Measurements from ENCODE around the gene TTL.
"Not testable (repeated sequence)": the region's sequence is repeated elsewhere in the genome, so short reads cannot be mapped to it uniquely, and the experiment has no call there.

The TTL gene

GRCh38 chr2:112481528-112482233, at the start of gene TTL:
Gene TTL, plus strand, starts transcription at chr2:112482156. Its CDS starts 189 bp downstream, at chr2:112482345.
- peak; percentile 37 for DNase-seq

DNA sequence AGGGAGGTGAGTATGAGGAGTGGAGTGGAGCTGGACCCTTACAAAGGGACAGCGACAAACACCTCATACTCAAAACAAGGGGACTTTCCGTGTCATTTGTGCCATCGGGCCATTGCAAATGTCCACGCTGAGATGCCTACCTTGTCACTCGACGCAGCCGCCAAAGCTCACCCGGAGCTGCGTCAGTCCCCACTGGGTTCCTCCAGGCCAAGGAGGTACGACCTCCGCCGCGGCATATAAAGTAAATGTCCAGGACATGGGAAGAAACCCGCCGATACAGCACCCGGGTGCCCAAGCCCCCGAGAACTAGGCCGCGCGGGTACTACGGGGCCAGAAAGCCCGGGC, 49.6 kb upstream of the TTL start:
- not testable (repeated sequence) for DNase-seq

DNA sequence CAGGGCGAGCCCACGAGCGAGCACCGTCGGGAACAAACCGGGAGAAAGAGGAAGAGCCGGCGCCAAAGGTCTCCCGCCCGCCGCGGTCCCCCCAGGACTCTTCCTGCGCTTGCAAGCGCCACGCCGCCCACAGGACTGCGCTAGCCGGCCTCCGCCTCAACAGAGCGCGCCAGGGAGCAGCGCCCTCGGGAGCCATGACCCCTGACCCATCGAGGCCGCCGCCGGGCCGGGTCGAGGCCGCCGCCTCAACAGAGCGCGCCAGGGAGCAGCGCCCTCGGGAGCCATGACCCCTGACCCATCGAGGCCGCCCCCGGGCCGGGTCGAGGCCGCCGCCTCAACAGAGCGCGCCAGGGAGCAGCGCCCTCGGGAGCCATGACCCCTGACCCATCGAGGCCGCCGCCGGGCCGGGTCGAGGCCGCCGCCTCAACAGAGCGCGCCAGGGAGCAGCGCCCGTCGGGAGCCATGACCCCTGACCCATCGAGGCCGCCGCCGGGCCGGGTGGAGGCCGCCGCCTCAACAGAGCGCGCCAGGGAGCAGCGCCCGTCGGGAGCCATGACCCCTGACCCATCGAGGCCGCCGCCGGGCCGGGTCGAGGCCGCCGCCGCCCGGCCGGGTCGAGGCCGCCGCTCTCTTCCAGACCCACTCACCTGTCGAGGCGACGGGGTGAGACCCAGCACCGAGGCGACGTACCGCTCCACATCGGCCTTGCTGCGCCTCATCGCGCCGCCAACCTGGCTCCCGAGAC, 49.0 kb upstream of the TTL start:
- DNase-seq, result not testable (repeated sequence)

GRCh38 chr2:112433480-112433879, 48.5 kb upstream of the TTL start, which contains the start of gene RGPD8:
Gene RGPD8, minus strand, starts transcription at chr2:112433645. Its CDS starts 192 bp downstream, at chr2:112433453.
- DNase-seq, result not testable (repeated sequence)

- no peak for DNase-seq
Measured at GRCh38 chr2:112433932-112434730, 47.8 kb upstream of the TTL start.

GRCh38 chr2:112434890-112435715, 46.9 kb upstream of the TTL start:
- not testable (repeated sequence) for DNase-seq

- DNase-seq, result not testable (repeated sequence)
Measured at GRCh38 chr2:112435716-112436431, 46.1 kb upstream of the TTL start.

GRCh38 chr2:112436993-112437392, 45.0 kb upstream of the TTL start:
- not testable (repeated sequence) for DNase-seq

GRCh38 chr2:112437405-112437831, 44.5 kb upstream of the TTL start:
- not testable (repeated sequence) for DNase-seq

DNA sequence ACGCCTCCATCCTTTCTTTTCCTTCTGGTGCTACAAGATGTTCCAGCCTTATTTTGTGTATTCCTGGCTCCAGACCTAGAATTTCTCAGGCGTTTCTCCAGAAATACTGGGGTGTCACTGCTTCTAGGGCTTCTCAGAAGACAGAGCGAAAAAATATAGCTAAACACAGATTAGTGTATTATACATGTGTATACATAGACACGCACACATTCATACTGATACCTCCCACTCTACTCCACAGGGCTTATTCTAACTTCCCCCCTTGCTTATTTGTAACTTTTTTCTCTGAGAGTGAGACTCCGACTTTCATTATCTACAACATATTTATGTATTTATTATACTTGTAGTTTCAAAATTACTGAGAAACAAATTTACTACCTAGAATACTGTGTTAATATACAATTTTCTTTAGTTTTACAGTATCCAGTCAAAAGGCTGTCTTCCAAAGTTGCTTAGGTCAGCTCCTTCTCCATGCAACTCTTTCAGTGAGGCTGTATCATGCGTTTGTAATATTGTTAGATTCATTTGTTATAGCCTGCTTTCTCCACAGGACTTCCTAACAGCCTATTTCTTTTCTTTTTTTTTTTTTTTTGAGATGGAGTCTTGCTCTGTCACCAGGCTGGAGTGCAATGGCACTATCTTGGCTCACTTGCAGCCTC, 43.2 kb upstream of the TTL start:
- DNase-seq, result not testable (repeated sequence)

- not testable (repeated sequence) for DNase-seq
Measured at GRCh38 chr2:112444256-112444655, 37.7 kb upstream of the TTL start.

DNA sequence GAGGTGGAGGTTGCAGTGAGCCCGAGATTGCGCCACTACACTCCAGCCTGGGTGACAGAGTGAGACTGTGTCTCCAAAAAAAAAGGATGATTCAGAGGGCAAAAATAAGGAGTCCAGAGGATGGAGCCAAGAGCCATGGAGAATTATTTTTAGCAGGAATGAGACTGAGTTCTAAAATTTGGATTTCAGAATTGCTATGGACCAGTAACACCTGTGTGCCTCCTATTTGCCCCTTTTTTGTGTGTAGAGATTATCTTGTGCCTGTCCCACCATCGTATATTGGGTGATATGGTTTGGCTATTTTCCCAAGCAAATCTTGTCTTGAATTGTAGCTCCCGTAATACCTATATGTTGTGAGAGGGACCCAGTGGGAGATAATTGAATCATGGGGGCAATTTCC, 32.1 kb upstream of the TTL start:
- DNase-seq, result no peak

- DNase-seq, result no peak
Measured at GRCh38 chr2:112451317-112451716, 30.6 kb upstream of the TTL start.

DNA sequence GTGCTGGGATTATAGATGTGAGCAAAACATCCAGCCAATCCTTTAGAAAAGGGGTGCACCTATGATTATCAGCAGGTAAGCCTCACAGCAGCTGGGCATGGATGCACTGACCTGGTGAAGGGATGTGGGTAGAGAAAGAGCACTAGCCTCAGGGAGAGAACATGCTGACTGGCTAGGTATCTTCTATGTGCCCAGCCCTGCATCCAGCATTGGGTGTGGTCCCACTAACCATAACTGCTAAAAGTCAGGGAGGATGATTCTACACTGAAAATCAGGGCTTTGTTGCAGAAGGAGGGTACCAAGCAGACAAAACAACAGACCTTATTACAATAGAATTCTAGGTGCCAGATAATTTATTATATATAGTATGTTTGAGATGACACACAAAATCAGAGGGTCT, 27.4 kb upstream of the TTL start:
- DNase-seq, result no peak

- DNase-seq, result no peak
Measured at GRCh38 chr2:112459372-112459771, 22.6 kb upstream of the TTL start.

- no peak for DNase-seq
Measured at GRCh38 chr2:112462178-112462577, 19.8 kb upstream of the TTL start.

DNA sequence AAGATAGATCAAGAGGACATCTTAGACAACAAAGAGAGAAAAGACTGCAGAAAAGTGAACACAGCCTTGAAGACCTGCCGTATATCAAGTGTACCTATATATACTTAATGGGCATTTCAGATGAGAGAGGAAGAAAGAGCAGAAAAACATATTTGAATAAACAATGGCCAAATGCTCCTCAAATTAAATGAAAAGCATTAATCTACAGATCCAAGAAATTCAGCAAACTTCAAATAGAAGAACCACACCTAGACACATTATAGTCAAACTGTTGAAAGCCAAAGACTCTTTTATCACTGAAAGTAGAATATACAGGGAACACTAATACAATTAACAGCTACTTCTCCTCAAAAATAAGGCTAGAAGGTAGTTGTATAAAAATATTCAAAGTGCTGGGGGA, 18.7 kb upstream of the TTL start:
- no peak for DNase-seq

DNA sequence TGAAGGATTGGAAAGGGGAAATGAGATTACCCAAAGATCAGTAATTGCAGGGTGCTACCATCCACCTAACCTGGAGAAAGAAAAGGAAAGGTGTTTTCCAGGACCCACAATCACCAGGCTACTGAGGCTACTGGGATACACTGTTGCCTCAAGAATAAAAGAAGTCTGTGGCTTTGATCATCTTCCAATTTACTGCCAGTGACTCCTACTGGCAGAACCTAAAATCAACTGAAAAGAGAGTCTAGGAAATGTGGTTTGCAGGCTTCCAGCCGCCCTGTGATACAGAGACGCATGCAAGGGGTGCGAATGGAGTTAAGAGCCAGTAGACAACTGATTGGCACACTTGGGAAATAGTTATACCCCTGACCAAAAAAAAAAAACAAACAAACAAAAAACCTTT, 16.6 kb upstream of the TTL start:
- no peak for DNase-seq

DNA sequence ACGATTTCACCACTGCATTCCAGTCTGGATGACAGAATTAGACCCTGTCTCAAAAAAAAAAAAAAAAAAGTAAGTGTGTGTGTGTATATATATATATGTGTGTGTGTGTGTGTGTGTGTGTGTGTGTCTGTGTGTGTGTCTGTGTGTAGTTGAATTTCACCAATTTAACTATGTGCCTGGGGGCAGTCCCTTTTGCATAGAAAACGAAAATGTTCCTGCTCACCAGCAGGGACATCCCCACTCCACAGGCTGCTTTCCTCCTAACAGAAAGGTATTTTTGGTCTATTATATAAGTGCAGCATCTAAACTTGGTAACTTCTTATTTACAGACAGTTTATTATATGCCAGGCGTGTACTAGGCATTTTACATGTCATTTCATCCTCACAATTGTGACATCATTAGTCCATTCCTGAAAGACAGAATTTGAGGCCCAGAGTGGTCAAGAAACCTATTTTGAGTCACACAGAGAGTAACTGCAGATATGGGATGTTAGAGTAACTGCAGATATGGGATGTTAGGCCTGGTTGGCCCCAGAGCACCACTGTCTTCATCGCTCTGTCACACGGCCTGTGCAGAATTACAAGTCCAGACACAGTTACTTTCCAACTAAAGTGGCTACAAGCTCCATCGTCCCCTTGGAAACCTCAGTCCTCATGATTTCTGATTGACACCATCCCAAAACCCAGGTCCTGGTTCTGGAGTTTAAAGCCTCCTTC, 9.3 kb upstream of the TTL start:
- no peak for DNase-seq

DNA sequence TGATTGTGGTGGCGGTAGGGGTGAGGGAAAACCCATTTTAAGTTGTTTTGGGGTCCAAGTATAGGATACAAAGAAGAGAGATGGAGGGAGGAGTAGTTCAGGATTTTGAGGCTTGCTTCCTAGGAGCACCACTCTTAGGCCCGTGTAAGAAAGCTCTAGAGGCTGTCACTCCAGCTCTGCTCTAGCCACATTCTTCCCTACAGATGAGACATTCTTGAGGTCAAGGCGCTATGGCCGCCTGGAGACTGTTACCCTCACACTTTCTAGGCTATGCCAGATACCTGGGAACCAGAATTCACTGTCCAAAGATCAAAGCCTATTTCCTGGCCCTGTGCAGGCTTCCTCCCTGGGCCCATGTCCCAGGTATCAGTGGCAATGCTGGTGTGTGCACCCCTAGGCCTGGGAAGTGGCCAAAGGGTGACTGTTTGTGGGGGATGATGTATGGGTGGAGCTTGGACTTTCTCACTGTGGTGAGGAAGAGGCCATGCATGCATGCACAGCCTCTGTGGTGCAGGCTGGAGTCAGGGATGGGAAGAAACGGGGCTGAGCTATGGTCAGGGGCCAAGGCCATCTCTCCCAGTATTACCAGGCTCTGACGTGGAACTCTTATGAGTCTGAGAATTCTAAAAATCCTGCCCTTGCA, 7.0 kb upstream of the TTL start:
- no peak for DNase-seq
